NCI-H2107 (cell line): ENCODE measurements around the gene ZNF746.
A peak's percentile ranks its signal among the peaks of the same experiment; 100 is the strongest.
"Not testable (repeated sequence)": the region's sequence is repeated elsewhere in the genome, so short reads cannot be mapped to it uniquely, and the experiment has no call there.

Experiments
- DNase-seq: peaks from one replicate; lab custom pipeline; 2025; lab: John Stamatoyannopoulos, UW

ZNF746 gene

DNA sequence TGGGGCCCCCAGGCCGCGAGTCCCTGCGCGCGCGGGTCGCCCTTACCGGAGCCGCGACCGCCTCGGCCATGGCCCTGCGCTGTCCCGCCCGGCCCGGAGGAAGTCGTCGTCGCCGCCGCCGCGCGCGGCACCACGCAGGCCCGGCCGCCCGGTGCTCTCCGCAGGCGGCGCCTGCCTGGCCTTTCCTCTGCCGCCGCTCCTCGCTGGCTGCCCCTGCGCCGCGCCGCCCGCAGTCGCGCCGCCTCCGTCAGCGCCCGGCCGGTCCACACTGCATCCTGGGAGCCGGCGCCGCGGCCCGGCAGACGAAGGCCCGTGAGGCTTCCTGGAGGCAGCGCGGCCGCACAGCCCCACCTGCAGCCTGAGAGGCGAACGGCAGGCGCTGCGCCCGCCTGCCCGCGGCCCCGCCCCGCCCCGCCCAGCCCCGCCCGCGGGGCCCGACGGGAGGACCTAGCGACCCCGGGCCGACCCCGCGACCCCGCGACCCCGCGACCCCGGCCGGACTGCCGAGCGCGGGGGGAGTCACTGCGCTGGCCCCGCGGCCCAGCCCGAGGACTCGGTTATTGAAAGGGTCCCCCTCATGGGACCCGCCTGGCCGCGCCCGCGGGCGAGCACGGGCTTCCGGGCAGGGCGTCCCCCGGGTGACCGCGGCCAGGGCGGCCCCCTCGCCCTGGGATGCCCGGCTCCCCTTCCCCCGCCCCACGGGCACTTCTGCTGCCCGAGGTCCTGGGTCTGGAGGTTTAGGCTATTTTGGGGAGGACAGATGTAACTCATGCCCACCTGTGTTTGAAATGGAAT is at the start of gene ZNF746:
ZNF746 (minus strand) TSS at position 343 of the 795 bp plus-strand sequence; CDS start at position 70, 273 bp downstream.
- peak; percentile 56 for DNase-seq

DNA sequence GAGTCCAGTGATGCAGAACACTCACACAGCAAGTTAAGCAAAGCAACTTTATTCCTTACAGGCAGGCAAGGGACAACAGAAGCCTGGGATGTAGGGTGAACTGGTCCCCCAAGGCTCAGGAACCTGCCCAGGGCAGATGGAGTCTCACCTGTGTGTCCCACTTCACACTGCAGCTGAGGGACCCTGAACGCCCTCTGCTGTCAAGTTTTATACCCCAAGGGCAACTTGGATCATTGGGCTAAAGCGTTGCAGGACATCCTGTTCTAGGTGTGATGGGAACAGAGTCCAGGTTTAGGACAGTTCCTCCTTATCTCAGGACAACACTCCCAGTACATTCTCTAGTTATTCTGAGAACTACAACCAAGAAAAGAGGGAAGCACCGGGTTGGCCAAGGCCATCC is 49.5 kb upstream of the ZNF746 start:
- DNase-seq: no peak

DNA sequence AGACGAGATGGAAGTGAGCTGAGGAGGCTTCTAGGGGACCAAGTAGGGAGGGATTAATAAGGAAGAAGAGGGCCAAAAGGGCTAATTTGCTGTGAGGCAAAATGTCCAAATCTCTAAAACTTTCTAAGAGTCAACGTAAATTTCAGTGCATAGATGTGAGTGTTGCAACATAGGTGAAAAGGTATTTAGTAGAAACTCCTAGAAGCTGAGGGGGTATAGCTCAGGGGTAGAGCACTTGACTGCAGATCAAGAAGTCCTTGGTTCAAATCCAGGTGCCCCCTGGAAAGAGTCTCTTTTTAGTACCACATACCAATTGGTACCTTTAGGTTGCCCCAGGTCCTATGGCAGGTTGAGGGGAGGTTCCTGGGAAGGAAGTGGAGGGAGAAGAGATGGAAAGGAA is 48.7 kb upstream of the ZNF746 start:
- no peak for DNase-seq

DNA sequence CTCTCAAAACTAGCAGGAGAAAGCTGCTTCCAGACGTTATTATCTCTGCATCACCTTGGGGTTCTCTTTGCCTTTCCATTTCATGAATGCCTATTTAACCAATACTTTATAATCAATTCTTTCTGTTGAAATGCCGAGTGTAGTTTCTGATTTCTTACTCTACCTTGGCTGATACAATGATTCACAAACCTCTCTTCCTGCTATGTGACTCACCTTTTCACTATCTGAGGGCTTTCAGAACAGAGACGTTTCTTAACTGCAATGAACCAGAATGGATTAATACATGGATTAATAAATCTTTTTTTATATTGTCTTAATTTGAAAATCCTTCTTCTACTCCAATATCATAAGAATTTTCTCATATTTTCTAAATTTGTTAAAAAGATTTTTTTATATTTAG is 46.4 kb upstream of the ZNF746 start:
- DNase-seq: no peak

DNA sequence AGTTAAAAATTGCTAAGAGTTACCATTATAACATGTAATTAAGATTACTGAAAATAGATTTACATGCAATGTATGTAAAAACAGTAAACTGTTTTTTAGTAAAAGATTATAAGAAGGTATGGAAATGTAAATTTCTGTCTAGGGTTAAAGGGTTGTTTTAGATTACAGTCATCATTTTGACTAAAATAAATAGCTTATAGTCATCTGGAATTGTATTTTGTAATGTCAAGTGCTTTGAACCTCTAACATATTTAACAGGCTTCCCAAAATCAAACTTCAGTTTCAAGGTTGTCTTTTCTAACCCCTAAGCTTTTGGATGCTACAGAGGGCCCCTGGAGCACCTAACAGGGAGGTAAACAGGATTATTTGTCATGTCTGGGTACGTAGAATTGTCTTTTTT is 35.0 kb upstream of the ZNF746 start:
- no peak for DNase-seq

DNA sequence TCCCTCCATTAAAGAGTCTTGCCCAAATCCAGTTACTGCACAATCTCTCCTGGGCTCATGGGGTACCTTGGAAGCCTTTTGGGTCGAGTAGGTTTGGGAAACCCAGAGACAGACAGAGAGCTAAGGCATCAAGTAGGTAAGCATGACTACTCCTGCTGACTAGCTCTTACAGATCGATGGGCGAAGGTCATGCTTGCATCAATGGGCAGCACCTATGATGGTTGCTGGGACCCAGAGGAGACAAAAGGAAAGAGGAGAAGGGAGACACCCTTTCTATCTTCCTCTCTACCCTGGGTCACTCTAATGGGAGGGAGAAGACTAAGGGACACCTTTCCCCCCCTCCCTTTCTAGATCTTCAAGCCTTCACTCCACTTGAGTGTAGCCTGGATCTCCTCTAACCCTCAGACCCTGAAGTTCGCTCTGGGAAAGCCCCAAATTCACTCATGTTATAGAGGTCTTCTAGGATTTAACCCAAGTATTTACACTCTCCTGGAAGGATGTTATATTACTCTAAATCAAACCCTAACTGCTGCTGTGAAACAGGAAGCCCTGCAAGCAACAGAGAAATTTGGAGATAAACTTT is 31.6 kb upstream of the ZNF746 start:
- no peak for DNase-seq

DNA sequence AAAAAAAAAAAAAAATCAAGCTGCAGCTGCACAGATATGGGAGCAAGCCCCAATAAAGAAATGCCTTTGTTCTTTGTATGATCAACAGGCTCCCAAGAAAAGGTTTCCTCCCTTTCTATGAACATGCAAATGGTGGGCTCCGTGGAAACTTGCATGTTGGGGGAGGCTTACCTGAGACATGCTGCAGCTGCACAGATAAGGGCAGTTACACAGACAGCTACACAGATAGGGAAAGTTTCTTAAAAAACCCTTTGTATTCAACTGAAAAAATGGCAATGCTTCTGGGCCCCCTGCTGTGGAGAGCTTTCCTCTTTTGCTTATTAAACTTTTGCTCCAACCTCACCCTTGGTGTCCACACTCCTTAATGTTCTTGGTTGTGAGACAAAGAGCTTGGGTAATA is 29.8 kb upstream of the ZNF746 start:
- DNase-seq: no peak

DNA sequence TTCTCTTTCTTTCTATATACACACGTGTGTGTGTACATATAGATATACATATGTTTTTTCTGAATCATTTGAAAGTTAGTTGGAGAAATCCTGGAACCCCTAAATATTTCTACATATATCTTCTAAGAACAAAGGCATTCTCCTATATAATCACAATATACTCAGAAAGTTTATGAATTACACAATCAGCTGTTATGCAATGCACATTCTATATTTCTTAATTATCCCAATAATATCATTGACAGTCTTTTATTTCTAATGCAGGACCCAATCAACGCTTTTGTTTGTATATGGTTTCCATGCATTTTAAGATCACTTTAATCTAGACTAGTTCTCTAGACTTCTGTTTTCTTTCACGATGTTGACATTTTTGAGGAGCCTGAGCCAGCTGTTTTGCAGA is 27.7 kb upstream of the ZNF746 start:
- no peak for DNase-seq

GRCh38 chr7:149524394-149524793 is 26.8 kb upstream of the ZNF746 start:
- DNase-seq: no peak

DNA sequence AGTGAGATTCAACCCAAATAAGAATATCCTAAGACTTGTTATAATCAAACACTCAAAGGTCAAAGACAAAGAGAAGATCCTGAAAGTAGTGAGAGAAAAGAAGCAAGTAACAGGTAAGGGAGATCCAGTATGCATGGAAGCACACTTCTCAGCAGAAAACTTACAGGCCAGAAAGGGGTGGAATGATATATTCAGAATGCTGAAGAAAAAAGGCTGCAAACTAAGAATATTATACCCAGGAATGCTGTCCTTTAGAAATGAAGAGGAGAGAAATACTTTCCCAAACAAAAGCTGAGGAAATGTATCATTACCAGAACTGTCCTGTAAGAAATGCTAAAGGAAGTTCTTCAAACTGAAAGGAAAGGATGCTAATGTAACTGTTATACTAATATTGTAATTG is 12.6 kb upstream of the ZNF746 start:
- DNase-seq: no peak

GRCh38 chr7:149509774-149510173 is 12.2 kb upstream of the ZNF746 start:
- DNase-seq: no peak

GRCh38 chr7:149505551-149505950 is 7.9 kb upstream of the ZNF746 start:
- no peak for DNase-seq

DNA sequence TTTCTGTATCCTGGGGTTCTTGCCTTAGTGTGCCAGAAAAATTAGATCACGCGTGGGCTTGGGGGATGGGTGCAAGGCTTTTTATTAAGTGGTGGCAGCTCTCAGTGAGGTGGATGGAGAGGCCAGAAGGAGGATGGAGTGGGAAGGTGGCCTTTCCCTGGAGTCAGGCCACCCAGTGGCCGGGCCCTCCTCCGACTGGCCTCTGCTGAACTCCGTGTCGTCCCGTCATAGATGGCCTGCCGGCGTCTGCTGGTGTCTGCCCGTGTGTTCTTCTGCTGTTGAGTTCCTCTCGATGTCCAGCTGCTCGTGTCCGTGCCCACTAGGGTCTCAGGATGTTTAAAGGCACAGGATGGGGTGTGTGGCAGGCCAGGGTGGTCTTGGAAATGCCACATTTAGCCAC is 4.0 kb upstream of the ZNF746 start:
- DNase-seq: no peak

GRCh38 chr7:149500910-149501309 is 3.3 kb upstream of the ZNF746 start:
- no peak for DNase-seq

DNA sequence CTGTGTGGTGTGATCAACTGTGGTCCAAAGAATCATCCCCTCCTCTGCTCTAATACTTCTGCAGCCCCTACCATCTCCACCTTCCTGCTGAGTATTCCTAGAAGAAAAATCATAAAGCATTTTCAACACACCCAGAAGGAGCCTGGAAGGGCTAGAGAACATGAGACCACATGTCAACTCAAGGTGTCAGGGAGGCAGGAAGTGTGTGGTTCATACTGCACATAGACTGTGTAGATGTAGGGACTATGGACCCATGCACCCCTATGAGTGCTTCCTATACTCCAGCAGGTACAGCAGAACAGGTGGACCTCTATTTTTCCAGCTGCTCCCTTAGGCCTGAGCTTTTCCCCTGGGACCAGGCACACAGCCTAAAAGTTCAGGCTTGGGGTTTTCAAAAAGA is 2.6 kb upstream of the ZNF746 start:
- DNase-seq: no peak

DNA sequence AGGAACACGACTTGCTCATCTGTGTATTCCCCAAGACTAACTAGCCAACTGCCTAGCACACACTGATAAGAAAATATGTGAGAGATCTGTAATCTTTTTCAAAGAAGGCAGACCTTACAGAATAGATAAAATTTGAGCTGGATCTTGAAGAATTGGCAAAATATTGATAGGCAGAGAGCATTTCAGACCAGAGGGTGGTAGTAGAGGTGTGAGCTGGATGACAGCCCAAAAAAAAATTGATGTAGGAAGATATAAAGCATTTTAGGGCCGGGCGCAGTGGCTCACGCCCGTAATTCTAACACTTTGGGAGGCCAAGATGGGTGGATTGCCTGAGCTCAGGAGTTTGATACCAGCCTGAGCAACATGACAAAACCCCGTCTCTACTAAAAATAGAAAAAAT is 1.2 kb upstream of the ZNF746 start:
- DNase-seq: no peak

DNA sequence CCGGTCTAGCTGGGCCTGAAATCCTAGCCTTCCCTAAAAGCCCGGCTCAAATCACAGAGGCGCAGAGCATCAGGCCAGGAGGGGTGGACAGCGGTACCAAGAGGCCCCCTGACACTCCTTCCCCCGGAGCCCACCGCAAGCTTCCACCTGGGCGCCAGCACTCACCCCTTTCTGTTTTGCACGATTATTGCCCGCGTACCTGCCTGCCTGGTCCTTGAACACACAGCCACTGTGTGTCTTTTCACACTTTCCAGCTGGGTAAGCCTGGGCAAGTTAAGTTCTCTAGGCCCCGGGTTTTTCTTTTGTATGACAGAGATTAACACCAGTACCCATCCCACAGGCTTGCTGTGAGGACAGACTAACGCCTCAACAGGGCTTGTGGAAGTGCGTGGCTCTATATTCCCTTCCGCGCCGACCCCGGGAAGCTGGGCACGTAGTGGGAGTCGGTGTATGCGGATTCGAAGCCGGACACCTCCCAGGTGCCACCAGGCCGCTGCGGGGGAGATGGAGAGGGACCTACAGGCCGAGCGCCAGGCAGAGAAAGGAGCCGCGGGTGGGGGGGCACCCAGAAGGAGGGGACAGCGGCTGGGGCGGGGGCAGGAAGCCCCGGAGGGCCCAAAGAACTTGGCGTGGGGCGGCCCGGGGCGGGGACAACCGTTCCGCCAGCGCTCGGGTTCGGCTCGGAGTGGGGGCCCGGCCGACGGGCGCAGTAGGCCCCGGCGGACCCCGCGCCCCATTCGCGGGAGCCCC is 792 bp downstream of the ZNF746 start:
- no peak for DNase-seq

GRCh38 chr7:149495785-149496641 is 1.6 kb downstream of the ZNF746 start:
- no peak for DNase-seq

DNA sequence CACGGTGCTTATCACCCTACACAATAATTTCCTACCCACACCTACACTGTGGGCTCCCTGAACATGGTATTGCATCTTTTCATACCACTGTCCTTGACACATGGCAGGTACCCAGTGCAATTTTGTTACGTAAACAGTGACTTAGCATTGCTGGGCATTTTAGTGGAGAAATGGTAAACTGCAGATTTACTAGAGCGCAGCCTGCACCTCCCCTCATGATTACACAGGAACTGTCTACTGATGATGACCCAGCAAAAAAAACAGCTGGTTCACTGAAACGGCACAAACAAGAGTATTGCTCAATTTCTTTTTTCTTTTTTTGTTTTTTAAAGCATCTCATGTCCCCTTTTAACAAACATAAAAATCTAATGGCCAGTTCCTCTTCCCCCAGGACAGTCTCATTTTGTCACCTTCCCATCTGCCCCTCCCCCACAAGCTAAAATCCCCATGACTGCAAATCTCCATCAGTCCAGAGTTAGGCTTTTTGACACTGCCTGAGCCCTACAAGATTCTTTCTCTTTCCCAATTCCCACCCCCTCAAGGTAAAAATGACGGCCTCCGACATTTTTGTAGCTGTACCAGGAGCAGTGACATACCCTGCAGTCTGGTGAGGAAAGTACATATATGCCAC is 2.8 kb downstream of the ZNF746 start:
- DNase-seq: no peak

DNA sequence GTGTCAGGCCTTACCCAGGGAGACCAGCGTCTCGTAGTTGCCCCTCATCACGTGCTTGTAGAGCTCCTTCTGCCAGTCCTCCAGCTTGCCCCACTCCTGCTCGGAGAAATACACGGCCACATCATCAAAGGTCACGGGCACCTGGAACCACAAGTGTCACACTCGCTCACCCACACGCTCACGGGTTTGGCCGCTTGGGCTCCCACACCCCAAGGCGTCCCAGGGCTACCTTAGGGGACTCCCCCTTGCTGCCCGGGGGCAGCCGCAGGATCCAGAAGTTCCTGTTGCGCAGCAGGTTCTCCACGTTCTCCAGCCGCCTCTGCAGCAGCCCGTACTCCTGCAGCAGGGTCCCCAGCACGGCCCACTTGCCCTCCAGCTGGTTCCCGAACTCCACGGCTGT is 3.6 kb downstream of the ZNF746 start:
- not testable (repeated sequence) for DNase-seq

- no peak for DNase-seq
These were observed 4.2 kb downstream of the ZNF746 start for GRCh38 chr7:149493366-149493765.
